HCT116 (cell line): ENCODE data around the gene LMCD1. TPM values are rescaled to one million over a fixed set of nuclear protein-coding genes. Genes with fewer than 3 reads are reported as not detected.

Source experiments
- ATAC-seq: fragments of 200-7000 bp; cut with Tn5 transposase; 2 replicates; pipeline ENCODE4 v1.9.1; 2020; ENCODE audit warnings: mild to moderate bottlenecking, moderate library complexity
- BruUV-seq: library from RNA; stranded (reverse); fragments of 400-500 nt; replicated peaks from 2 replicates; lab custom pipeline; 2021; lab: Mats Ljungman, UMichigan
- CTCF ChIA-PET: fragments of 300-600 bp; sonication (Branson Sonifier 250); formaldehyde crosslinking; loops from one replicate; lab custom pipeline; 2021; ENCODE audit warnings: antibody characterized with exemption; lab: Charles Lee
- POLR2A ChIA-PET: fragments of 300-600, 350-600 bp; sonication (Branson Sonifier 250); formaldehyde crosslinking; loops from one replicate; lab custom pipeline; 2021; ENCODE audit warnings: antibody characterized with exemption; lab: Charles Lee
- RAD21 ChIA-PET, 2 experiments: fragments of 300-600 bp; sonication (Branson Sonifier 250); formaldehyde crosslinking; loops; one replicate each; lab custom pipeline; 2023; ENCODE audit warnings: low total read pairs in 2 of 2; ENCODE audit not compliant: uncharacterized antibody in 2 of 2, unreplicated experiment in 2 of 2, low non-redundant PET in 1 of 2; lab: Charles Lee
- DNase-seq: peaks from one replicate; pipeline ENCODE4 v3.0.0-alpha.2; 2010; ENCODE audit warnings: low read depth, low spot score
- H2AFZ ChIP-seq: fragments of 200-600 bp; shearing (Covaris generic), sonication (generic); 2 replicates; pipeline ENCODE4 v1.6.1; 2017; ENCODE audit warnings: low read depth, mixed run types, mixed read lengths, antibody characterized with exemption, low read length; ENCODE audit not compliant: poor library complexity, severe bottlenecking
- H3K27ac ChIP-seq: 2 replicates; pipeline ENCODE4 v1.5.1; 2012; ENCODE audit warnings: low read depth, low read length
- H3K27me3 ChIP-seq: fragments of 200-600 bp; sonication (generic); 2 replicates; pipeline ENCODE4 v1.6.1; 2016; ENCODE audit warnings: mixed run types, low read length, mixed read lengths; ENCODE audit not compliant: insufficient read depth
- H3K36me3 ChIP-seq, 2 experiments: fragments of 200-500 bp in 1 of 2; fragments of 200-600 bp in 1 of 2; sonication (Bioruptor generic) in 1 of 2; sonication (generic) in 1 of 2; 2 replicates each; pipeline versions ENCODE4 v1.5.1 to v1.6.1; 2014 to 2016; ENCODE audit warnings: low read length in 2 of 2, inconsistent platforms in 1 of 2, mixed read lengths in 1 of 2, mixed run types in 1 of 2; ENCODE audit not compliant: insufficient read depth in 2 of 2, control insufficient read depth in 1 of 2
- H3K4me1 ChIP-seq, 2 experiments: fragments of 200-600 bp in 1 of 2; sonication (generic) in 1 of 2; 2 replicates each; pipeline versions ENCODE4 v1.5.1 to v1.6.1; 2012 to 2017; ENCODE audit warnings: low read length in 2 of 2, inconsistent platforms in 1 of 2, mild to moderate bottlenecking in 1 of 2, mixed read lengths in 1 of 2, mixed run types in 1 of 2, moderate library complexity in 1 of 2; ENCODE audit not compliant: insufficient read depth in 2 of 2, control insufficient read depth in 1 of 2
- H3K4me2 ChIP-seq: fragments of 200-600 bp; sonication (generic); 2 replicates; pipeline ENCODE4 v1.6.1; 2017; ENCODE audit warnings: mixed run types, low read length, mixed read lengths
- H3K4me3 ChIP-seq, 2 experiments: fragments of 200-600 bp in 1 of 2; sonication (generic) in 1 of 2; replicated peaks in 1 of 2; 2 replicates each; pipeline ENCODE4 v1.5.1; 2011 to 2016; ENCODE audit warnings: low read length in 2 of 2, control low read depth in 1 of 2, low read depth in 1 of 2, mild to moderate bottlenecking in 1 of 2, mixed read lengths in 1 of 2, mixed run types in 1 of 2
- H3K79me2 ChIP-seq: fragments of 200-600 bp; sonication (generic); 2 replicates; pipeline ENCODE4 v1.6.1; 2017; ENCODE audit warnings: mild to moderate bottlenecking, mixed run types, low read length, moderate library complexity, mixed read lengths; ENCODE audit not compliant: insufficient read depth
- H3K9ac ChIP-seq: fragments of 200-600 bp; sonication (generic); 2 replicates; pipeline ENCODE4 v1.6.1; 2016; ENCODE audit warnings: low read length, mixed read lengths
- H3K9me2 ChIP-seq: fragments of 200-600 bp; sonication (generic), shearing (Covaris generic); 2 replicates; pipeline ENCODE4 v1.6.1; 2017; ENCODE audit warnings: mixed run types, mild to moderate bottlenecking, moderate library complexity; ENCODE audit not compliant: insufficient read depth
- H3K9me3 ChIP-seq, 2 experiments: fragments of 200-500 bp in 1 of 2; fragments of 200-600 bp in 1 of 2; sonication (Bioruptor generic) in 1 of 2; sonication (generic) in 1 of 2; 2 replicates each; pipeline ENCODE4 v1.6.1; 2014 to 2017; ENCODE audit warnings: low read length in 2 of 2, mixed read lengths in 2 of 2, inconsistent platforms in 1 of 2, low read depth in 1 of 2, mild to moderate bottlenecking in 1 of 2, mixed run types in 1 of 2, moderate library complexity in 1 of 2; ENCODE audit not compliant: control insufficient read depth in 1 of 2, insufficient read depth in 1 of 2
- H4K20me1 ChIP-seq: fragments of 200-600 bp; sonication (generic), shearing (Covaris generic); 2 replicates; pipeline ENCODE4 v1.6.1; 2017; ENCODE audit warnings: mixed run types, mild to moderate bottlenecking, moderate library complexity; ENCODE audit not compliant: insufficient read depth
- CEBPB ChIP-seq: IDR thresholded peaks from 2 replicates; pipeline ENCODE4 v1.6.1; 2012; ENCODE audit warnings: low read depth
- EGR1 ChIP-seq: IDR thresholded peaks from 2 replicates; pipeline ENCODE4 v1.6.1; 2012; ENCODE audit warnings: low read depth
- EZH2 ChIP-seq: fragments of 200-600 bp; sonication (generic); IDR thresholded peaks from 2 replicates; pipeline ENCODE4 v1.6.1; 2017; ENCODE audit warnings: antibody characterized with exemption, mixed run types
- EZH2phosphoT487 ChIP-seq: fragments of 200-600 bp; IDR thresholded peaks from 2 replicates; pipeline ENCODE4 v1.6.1; 2018; ENCODE audit warnings: antibody characterized with exemption, borderline replicate concordance
- FOSL1 ChIP-seq: IDR thresholded peaks from 2 replicates; pipeline ENCODE4 v1.6.1; 2012; ENCODE audit warnings: low read depth
- JUND ChIP-seq: IDR thresholded peaks from 2 replicates; pipeline ENCODE4 v1.6.1; 2012
- POLR2AphosphoS5 ChIP-seq: IDR thresholded peaks from 2 replicates; pipeline ENCODE4 v1.6.1; 2011; ENCODE audit warnings: mild to moderate bottlenecking, low read depth, low read length, moderate library complexity
- SIN3A ChIP-seq: IDR thresholded peaks from 2 replicates; pipeline ENCODE4 v1.6.1; 2012; ENCODE audit warnings: low read depth
- SP1 ChIP-seq: IDR thresholded peaks from 2 replicates; pipeline ENCODE4 v1.6.1; 2012; ENCODE audit warnings: low read depth
- SRF ChIP-seq: IDR thresholded peaks from 2 replicates; pipeline ENCODE4 v1.6.1; 2012; ENCODE audit warnings: low read depth
- TCF7L2 ChIP-seq: IDR thresholded peaks from 2 replicates; pipeline ENCODE4 v1.7.0; 2011; ENCODE audit warnings: borderline replicate concordance, inconsistent platforms; ENCODE audit not compliant: insufficient read depth, insufficient read length; ENCODE audit errors: extremely low read depth
- YY1 ChIP-seq: IDR thresholded peaks from 2 replicates; pipeline ENCODE4 v1.6.1; 2011; ENCODE audit warnings: low read length, low read depth, moderate library complexity, mild to moderate bottlenecking; ENCODE audit not compliant: insufficient replicate concordance; ENCODE audit errors: extremely low read depth
- ZFX ChIP-seq: fragments of 450-650 bp; IDR thresholded peaks from 2 replicates; pipeline ENCODE4 v1.6.1; 2017
- intact Hi-C: fragments of 100-400 bp; cut with micrococcal nuclease; formaldehyde crosslinking; loops from 2 replicates; pipeline ENCODE4 v1.10.0; 2022
- total RNA-seq: library from RNA; stranded (reverse); gene quantifications from one replicate; pipeline ENCODE4 v1.2.1, GENCODE V29; 2021; ENCODE audit not compliant: unreplicated experiment
- TF ChIP-seq, protein P1 (sequence below), 3 experiments: fragments of 200-600 bp in 1 of 3; sonication (generic) in 1 of 3; IDR thresholded peaks in 2 of 3; conservative IDR thresholded peaks in 1 of 3; 2 replicates each; pipeline ENCODE4 v1.5.1; 2012 to 2017; ENCODE audit warnings: low read depth in 2 of 3, low read length in 2 of 3, antibody characterized with exemption in 1 of 3, borderline replicate concordance in 1 of 3, control low read depth in 1 of 3, mild to moderate bottlenecking in 1 of 3, mixed read lengths in 1 of 3, mixed run types in 1 of 3, moderate library complexity in 1 of 3; ENCODE audit not compliant: insufficient read depth in 1 of 3
- TF ChIP-seq, protein P2 (sequence below): IDR thresholded peaks from 2 replicates; pipeline ENCODE4 v1.6.1; 2012
- TF ChIP-seq, protein P3 (sequence below): IDR thresholded peaks from 2 replicates; pipeline ENCODE4 v1.6.1; 2012

Gene LMCD1
- total RNA-seq, 1 experiment from 2014 or later: 4.6 TPM

DNA sequence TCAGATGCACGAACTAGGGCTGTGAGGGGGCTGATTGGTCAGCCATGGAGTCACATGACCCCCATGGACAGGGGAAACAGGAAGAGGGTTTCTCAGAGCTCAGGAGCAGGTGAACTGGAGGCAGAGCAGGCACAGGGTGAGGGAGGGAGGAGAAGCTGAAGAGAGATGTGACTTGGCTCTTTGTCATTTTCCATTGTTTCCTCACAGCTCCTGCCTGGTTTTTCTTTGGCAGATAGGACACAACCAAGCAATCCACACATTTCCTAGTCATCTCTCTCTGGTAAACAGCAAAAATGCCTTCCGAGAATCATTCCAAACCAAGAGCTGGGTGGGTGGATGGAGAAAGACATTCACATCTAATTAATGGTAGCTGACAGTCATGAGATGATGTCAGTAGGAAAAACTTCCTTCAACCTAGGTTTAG, 43.4 kb upstream of the LMCD1 start:
- no peak for TF ChIP-seq SP1
- TF ChIP-seq, all 23 proteins: peak for 0
- ChIA-PET POLR2A (no interaction called here), CTCF (no interaction called here), RAD21 (no interaction called here)
- Histone ChIP-seq H3K27ac (no peak overlapping the region), H4K20me1 (no peaks in the 10 kb centered on the region), H3K9ac (no peak overlapping the region), H2AFZ (no peak overlapping the region), H3K79me2 (no peaks in the 10 kb centered on the region), H3K4me2 (no peak overlapping the region), H3K9me2 (no peaks in the 10 kb centered on the region), H3K27me3 (no peaks in the 10 kb centered on the region; the same call in 1 of the 2 replicates), H3K36me3 (no peaks in the 10 kb centered on the region), H3K4me3 (no peak overlapping the region), H3K9me3 (no peaks in the 10 kb centered on the region), H3K4me1 (no peaks in the 10 kb centered on the region)
- BruUV-seq: no TSS peak
- ATAC-seq: no peak
- DNase-seq: no peak
- intact Hi-C loops: no loop called here

DNA sequence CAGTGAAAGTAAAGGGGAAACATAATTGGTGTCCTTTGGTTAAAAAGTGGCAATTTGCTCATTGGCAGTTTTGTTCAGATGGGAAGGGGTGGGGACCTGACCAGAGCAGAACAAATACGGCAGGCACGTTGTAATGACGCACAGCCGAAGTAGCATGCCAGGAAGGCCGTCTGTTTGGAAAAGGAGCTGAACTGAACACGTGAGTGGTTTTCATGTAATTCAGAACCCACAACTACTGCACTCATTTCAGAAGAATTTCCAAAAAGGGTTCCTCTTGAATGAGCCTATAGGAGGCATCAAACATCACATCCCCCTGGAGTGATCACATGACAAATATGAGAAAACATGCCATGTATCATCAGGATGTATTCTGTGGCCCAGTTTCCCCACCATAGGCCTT, 42.9 kb upstream of the LMCD1 start:
- no peak overlapping the region for H3K4me2 ChIP-seq
- no peak overlapping the region for H3K27ac ChIP-seq
- H3K4me1 ChIP-seq: no peaks in the 10 kb centered on the region
- no peak overlapping the region for H3K9ac ChIP-seq
- DNase-seq (no peak), ATAC-seq (no peak)
- no peaks in the 10 kb centered on the region for H3K9me3 ChIP-seq
- no peaks in the 10 kb centered on the region for H4K20me1 ChIP-seq
- H3K4me3 ChIP-seq: no peak overlapping the region
- H3K36me3 ChIP-seq: no peaks in the 10 kb centered on the region
- H3K9me2 ChIP-seq: no peaks in the 10 kb centered on the region
- H3K79me2 ChIP-seq: no peaks in the 10 kb centered on the region
- H3K27me3 ChIP-seq: no peaks in the 10 kb centered on the region; the same call in 1 of the 2 replicates
- TF ChIP-seq SRF (no peak), FOSL1 (no peak), ZFX (no peak), TCF7L2 (no peak), EZH2 (no peak), EGR1 (no peak), SIN3A (no peak), CEBPB (no peak), YY1 (no peak), POLR2AphosphoS5 (no peak), EZH2phosphoT487 (no peak), JUND (no peak)
- TF ChIP-seq, protein P1, sequence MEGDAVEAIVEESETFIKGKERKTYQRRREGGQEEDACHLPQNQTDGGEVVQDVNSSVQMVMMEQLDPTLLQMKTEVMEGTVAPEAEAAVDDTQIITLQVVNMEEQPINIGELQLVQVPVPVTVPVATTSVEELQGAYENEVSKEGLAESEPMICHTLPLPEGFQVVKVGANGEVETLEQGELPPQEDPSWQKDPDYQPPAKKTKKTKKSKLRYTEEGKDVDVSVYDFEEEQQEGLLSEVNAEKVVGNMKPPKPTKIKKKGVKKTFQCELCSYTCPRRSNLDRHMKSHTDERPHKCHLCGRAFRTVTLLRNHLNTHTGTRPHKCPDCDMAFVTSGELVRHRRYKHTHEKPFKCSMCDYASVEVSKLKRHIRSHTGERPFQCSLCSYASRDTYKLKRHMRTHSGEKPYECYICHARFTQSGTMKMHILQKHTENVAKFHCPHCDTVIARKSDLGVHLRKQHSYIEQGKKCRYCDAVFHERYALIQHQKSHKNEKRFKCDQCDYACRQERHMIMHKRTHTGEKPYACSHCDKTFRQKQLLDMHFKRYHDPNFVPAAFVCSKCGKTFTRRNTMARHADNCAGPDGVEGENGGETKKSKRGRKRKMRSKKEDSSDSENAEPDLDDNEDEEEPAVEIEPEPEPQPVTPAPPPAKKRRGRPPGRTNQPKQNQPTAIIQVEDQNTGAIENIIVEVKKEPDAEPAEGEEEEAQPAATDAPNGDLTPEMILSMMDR (IDR thresholded peaks at IDR 0.05 in 2 of 3, conservative IDR thresholded peaks at IDR 0.05 in 1 of 3; ENCODE audit: borderline replicate concordance in 1 of 3, insufficient read depth in 1 of 3, low read depth in 2 of 3, low read length in 2 of 3): no peak
- TF ChIP-seq, protein P2, sequence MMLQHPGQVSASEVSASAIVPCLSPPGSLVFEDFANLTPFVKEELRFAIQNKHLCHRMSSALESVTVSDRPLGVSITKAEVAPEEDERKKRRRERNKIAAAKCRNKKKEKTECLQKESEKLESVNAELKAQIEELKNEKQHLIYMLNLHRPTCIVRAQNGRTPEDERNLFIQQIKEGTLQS: no peak
- TF ChIP-seq, protein P3, sequence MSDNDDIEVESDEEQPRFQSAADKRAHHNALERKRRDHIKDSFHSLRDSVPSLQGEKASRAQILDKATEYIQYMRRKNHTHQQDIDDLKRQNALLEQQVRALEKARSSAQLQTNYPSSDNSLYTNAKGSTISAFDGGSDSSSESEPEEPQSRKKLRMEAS: no peak
- ChIA-PET POLR2A (interaction anchor here (0.6 kb wide), 1 partner anchor 21 kb away, joined by 3 read pairs; no protein-coding TSS in a partner anchor), CTCF (no interaction called here), RAD21 (no interaction called here)
- no peak overlapping the region for H2AFZ ChIP-seq
- no TSS peak for BruUV-seq
- intact Hi-C loops: no loop called here
